BE2C (cell line): ENCODE results near the gene PLD5.

Experiments used
- DNase-seq: peaks from one replicate; pipeline ENCODE4 v3.0.0-alpha.2; 2020
- H3K27me3 ChIP-seq: fragments of 250-450 bp; sonication (Bioruptor Pico); 2 replicates; pipeline ENCODE4 v1.5.1; 2020; ENCODE audit warnings: mild to moderate bottlenecking
- H3K36me3 ChIP-seq: fragments of 250-450 bp; sonication (Bioruptor Pico); 2 replicates; pipeline ENCODE4 v1.5.1; 2020; ENCODE audit warnings: mild to moderate bottlenecking
- H3K4me1 ChIP-seq: fragments of 250-450 bp; sonication (Bioruptor Pico); 2 replicates; pipeline ENCODE4 v1.5.1; 2020
- H3K4me3 ChIP-seq: 2 replicates; pipeline ENCODE4 v1.5.1; 2011; ENCODE audit warnings: low read depth, low read length
- H3K9me3 ChIP-seq: fragments of 250-450 bp; sonication (Bioruptor Pico); 2 replicates; pipeline ENCODE4 v1.5.1; 2020
- CTCF ChIP-seq: IDR thresholded peaks from 2 replicates; pipeline ENCODE4 v1.5.1; 2012; ENCODE audit warnings: mild to moderate bottlenecking, low read depth, low read length

PLD5 gene

GRCh38 chr1:242209063-242209462, 315.4 kb downstream of the PLD5 start:
- H3K27me3 ChIP-seq = no peaks in the 10 kb centered on the region
- H3K9me3 ChIP-seq = no peaks in the 10 kb centered on the region; the same call in 1 of the 2 replicates
- H3K4me3 ChIP-seq = no peak overlapping the region
- no peaks in the 10 kb centered on the region for H3K36me3 ChIP-seq
- no peak for DNase-seq
- no peak for TF ChIP-seq CTCF
- H3K4me1 ChIP-seq = peaks cover 6% of the 10 kb centered on the region; the same call in 1 of the 2 replicates

GRCh38 chr1:242208021-242208420, 316.5 kb downstream of the PLD5 start:
- DNase-seq = no peak
- Histone ChIP-seq H3K4me1 (peaks cover 6% of the 10 kb centered on the region; the same call in 1 of the 2 replicates), H3K27me3 (no peaks in the 10 kb centered on the region), H3K9me3 (no peaks in the 10 kb centered on the region; the same call in 1 of the 2 replicates), H3K36me3 (no peaks in the 10 kb centered on the region), H3K4me3 (no peak overlapping the region)
- no peak for TF ChIP-seq CTCF

GRCh38 chr1:242206994-242207393, 317.5 kb downstream of the PLD5 start:
- no peaks in the 10 kb centered on the region for H3K36me3 ChIP-seq
- DNase-seq = no peak
- no peaks in the 10 kb centered on the region; the same call in 1 of the 2 replicates for H3K9me3 ChIP-seq
- H3K27me3 ChIP-seq = no peaks in the 10 kb centered on the region
- H3K4me3 ChIP-seq = no peak overlapping the region
- peaks cover 6% of the 10 kb centered on the region; the same call in 1 of the 2 replicates for H3K4me1 ChIP-seq
- TF ChIP-seq CTCF = no peak

- TF ChIP-seq CTCF = no peak
- peak; percentile 23 for DNase-seq
- Histone ChIP-seq H3K36me3 (no peaks in the 10 kb centered on the region), H3K4me1 (peaks cover 6% of the 10 kb centered on the region; the same call in 1 of the 2 replicates), H3K27me3 (no peaks in the 10 kb centered on the region), H3K9me3 (no peaks in the 10 kb centered on the region; the same call in 1 of the 2 replicates), H3K4me3 (no peak overlapping the region)
Measured at GRCh38 chr1:242205622-242206489, 318.6 kb downstream of the PLD5 start.

GRCh38 chr1:242203262-242203661, 321.2 kb downstream of the PLD5 start:
- no peaks in the 10 kb centered on the region; the same call in 1 of the 2 replicates for H3K9me3 ChIP-seq
- H3K36me3 ChIP-seq = no peaks in the 10 kb centered on the region
- H3K4me1 ChIP-seq = peaks cover 6% of the 10 kb centered on the region; the same call in 1 of the 2 replicates
- no peaks in the 10 kb centered on the region for H3K27me3 ChIP-seq
- DNase-seq = no peak
- H3K4me3 ChIP-seq = no peak overlapping the region
- no peak for TF ChIP-seq CTCF

DNA sequence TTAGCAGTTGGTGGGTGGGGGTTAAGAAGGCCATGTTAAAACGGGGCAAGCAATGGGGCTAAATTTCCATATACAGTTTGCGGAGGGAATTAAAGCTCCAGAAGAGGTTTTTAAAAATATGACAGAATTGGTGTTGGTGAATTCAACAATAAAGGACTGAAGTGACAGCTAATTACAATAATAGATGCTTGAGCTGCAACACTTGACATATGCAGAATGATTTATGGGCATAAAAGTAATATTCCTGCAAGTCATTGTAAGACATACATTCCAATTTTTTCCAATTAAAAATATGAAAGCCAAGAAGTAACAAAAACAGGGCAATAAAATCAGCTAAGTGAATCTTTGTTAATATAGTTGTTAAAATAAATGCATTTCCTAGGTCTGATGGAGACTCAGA, 323.4 kb downstream of the PLD5 start:
- Histone ChIP-seq H3K4me3 (no peak overlapping the region), H3K4me1 (peaks cover 6% of the 10 kb centered on the region; the same call in 1 of the 2 replicates), H3K27me3 (no peaks in the 10 kb centered on the region), H3K36me3 (no peaks in the 10 kb centered on the region), H3K9me3 (no peaks in the 10 kb centered on the region)
- no peak for DNase-seq
- TF ChIP-seq CTCF = no peak
